GM19463 (cell line): ENCODE measurements around the gene CLN6.
"Not testable (repeated sequence)": the region's sequence is repeated elsewhere in the genome, so short reads cannot be mapped to it uniquely, and the experiment has no call there.

Source experiments
- ATAC-seq: cut with Tn5 transposase; IDR thresholded peaks from one replicate; pipeline ENCODE4 v1.9.1; 2021; ENCODE audit warnings: mild to moderate bottlenecking, moderate library complexity; ENCODE audit not compliant: unreplicated experiment

CLN6 gene

DNA sequence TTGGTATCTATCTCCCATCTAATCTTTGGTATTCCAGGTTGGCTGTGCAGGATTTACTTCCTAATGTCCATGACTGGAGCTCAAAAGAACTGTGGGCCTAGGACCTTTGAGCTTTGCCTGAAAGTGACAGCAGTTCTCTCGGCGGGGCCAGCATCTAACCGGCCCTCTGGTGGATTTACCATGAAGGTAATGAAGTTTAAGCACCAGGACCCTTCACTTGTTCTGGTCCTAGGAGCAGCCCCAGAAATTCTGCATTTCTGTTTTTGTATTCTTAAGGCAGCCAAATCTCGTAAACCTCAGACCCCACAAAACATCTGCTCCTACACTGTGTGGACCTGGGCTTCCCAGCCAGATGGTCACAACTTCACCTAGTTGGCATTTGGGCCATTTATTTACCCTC lies 37.4 kb downstream of the CLN6 start:
- no peak for ATAC-seq

DNA sequence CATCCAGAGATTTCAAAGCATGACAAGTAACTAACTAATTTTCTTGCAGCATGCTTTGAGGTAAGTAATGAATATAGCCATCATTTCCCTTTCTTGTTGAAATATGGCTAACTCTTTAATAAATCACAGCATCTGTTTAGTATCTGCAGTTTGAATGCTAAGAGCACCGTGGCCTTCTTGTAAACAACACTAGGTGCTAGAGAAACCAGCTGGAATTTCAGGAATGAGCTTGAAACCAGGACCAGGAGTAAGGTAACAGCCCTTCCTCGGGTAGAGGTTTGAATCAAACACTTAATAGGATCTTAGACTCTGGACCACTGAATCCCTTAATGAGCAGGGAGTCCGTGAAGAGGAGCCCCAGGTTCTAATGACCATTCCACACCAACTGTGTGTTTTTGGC lies 38.0 kb downstream of the CLN6 start:
- no peak for ATAC-seq

DNA sequence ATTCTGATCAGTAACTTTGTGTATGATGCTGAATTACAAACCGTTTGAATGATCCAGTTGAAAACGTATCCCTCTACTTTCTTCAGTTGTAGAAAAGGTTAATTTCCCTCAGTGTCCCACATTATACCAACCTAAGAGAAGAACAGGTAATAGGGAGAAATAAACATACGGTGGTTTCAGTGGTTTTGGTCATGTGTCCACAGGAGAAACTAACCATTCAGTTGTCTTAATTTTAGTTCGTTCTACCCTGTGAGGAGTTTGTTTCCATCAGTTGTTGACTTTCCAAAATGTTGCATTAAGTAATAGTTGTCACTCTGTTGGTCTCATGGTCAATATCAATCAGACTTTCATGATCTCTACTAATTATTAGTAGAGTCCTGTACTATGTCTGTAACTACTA lies 39.5 kb downstream of the CLN6 start:
- no peak for ATAC-seq

DNA sequence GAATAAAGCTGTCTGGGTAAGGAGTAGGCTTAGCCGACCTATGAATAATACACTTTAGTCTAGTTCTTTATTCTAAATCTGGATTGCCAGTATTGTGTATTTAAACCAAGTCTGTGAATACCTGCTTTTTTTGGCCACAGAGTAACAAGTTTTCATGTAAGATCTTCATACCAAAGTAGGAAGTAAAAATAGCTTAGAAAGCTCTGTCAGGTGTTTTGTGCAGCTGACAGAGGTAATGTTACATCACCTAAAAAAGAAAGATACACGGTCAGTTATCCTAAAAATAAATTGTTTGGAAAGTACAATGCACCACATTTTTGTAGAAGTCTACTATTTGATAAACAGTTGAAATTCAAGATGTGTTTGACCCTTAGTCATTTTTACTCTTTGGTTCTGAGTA lies 40.9 kb downstream of the CLN6 start:
- no peak for ATAC-seq

DNA sequence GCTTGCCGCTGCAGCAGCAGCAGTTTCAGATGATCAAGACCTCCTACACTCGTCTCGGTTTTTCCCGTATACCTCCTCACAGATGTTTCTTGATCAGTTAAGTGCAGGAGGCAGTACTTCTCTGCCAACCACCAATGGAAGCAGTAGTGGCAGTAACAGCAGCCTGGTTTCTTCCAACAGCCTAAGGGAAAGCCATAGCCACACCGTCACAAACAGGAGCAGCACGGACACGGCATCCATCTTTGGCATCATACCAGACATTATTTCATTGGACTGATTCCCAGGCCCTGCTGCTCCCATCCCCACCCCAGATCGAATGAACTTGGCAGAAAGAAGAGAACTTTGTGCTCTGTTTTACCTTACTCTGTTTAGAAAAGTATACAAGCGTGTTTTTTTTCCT lies 42.0 kb downstream of the CLN6 start:
- no peak for ATAC-seq

DNA sequence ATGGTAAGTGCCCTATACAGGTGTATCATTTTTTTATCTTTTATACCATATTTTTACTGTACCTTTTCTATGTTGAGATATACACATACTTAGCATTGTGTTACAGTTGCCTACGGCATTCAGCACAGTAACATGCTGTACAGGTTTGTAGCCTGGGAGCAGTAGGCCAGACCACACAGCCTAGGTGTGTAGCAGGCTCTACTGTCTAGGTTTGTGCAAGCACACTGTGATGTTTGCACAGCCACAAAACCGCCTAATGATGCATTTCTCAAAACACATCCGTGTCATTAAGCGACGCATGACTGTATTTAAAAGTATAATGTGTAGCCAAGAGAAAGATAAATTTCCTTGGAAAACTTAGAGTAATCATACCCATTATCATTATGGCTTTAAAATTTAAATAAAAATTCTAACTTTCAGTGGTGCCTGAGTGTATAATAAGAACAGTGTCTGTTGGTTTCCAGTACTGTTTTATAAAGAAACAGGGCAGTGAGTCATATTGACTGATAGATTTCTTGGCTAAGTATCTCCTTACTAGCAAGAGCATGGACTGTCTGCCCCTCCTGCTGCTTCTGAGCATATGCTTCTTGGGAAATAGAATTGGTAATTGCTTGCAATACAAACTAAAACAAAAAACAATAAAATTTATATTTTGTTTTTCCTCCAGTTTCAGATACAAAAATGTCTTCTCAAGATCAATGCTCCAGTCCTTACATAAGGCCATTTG lies 42.7 kb downstream of the CLN6 start:
- ATAC-seq, result no peak

DNA sequence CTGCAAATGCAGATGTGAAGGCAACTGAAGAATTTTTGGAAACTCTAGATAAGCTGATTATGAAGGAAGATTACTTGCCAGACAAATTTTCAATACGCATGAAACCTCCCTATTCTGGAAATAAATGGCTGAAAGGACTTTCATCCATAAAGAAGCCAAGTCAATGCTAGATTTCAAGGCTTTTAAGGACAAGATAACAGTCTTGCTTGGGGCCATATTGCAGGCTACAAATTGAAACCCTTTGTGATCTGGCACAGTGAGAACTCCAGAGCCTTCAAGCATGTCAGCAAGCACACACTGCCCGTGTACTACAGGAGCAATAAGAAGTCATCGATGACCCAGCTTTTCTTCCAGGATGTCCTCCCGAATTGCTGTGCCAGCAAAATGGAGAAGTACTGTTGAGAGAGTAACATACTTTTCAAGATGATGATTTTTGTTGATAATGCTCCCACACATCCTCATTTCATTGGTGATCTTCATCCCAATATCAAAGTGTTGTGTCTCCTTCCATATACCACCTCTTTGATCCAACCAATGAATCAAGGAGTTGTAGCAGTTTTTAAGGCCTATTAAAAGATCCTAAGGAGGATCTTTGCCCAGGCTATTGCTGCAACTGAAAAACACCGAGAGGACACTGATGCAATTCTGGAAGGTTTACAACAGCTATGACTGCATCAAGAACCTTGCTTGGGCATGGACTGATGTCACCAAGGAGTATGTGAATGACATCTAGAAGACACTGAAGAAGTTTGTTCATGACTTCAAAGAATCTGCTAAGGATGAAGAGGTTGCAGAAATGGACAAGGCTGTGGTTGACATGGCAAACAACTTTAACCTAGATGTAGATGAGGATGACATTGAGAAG lies 44.7 kb downstream of the CLN6 start:
- ATAC-seq, result no peak

DNA sequence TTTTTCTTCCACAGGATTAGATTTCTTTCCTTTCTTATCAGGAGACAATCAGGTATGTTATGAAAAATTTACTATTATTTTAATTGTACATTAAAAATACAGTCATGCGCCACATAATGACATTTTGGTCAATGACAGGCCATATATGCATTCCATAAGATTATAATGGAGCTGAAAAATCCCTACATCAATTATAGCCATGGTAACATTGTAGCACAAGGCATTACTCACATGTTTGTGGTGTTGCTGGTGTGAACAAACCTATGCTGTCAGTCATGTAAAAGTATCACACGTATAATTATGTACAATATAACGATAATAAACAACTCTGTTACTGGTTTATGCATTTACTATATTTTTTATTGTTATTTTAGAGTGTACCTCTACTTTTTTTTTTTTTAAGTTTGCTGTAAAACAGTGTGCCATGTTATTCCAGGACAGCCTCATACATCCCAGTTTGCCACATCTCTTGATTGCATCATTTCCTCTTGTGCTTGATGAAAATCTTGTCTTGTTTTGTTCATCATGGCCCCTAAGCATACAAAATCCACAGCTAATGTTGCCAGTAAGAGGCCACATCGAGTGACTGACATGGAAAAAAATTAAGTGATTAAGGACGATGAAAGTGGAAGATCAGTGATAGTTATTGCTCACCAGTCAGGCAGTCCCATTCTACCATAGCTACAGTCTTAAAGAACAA lies 45.8 kb downstream of the CLN6 start:
- ATAC-seq, result no peak

DNA sequence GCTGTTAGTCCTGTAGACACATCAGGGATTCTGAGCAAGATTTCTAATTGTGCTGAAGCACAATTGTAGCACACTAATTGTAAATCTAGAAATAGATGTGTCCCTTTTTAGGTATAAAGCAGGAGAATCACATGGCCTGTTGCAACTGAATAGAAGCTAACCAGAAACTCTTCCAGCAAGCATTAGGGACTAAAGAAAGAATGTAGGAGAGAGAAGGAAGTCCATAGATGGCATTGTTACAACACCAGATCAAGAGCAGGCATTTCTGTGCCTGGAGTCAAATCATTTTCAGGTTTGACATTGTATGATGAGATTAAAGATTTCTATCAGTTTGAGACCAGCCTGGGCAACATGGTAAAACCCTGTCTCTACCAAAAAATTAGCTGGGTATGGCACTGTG lies 51.8 kb downstream of the CLN6 start:
- no peak for ATAC-seq

DNA sequence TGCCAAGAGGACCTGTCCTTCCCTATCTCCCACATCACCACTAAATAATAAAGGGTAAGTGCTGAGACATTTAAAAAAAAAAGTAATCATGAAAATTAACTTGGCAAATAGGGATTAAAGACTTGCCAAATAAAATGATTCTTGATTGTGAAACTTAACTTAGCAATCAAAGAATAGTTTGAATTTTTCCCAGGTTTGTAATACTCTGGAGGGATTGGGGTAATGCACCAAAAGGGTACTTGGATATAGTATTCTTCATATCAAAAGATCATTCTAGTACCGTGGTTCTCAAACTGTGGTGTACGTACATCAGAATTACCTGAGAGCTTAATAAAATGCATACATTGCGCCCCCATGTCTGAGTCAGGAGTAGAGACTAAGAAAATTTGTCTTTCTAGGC lies 52.9 kb downstream of the CLN6 start:
- no peak for ATAC-seq

DNA sequence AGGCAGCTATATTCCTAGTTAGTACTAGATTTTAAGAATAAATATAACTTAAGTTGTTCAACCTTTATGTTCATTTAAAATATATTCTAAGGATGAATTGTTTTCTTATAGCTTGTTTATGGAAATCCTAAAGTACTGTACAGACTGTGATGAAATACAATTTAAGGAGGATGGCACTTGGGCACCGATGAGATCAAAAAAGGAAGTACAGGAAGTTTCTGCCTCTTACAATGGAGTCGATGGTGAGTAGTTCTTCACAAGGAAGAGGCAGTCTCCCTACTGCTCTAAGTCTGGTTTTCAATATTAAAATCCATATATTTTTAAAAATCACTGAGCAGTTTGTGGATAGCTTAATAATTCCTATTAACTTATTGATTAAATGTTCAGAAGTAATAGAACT lies 54.0 kb downstream of the CLN6 start:
- no peak for ATAC-seq

DNA sequence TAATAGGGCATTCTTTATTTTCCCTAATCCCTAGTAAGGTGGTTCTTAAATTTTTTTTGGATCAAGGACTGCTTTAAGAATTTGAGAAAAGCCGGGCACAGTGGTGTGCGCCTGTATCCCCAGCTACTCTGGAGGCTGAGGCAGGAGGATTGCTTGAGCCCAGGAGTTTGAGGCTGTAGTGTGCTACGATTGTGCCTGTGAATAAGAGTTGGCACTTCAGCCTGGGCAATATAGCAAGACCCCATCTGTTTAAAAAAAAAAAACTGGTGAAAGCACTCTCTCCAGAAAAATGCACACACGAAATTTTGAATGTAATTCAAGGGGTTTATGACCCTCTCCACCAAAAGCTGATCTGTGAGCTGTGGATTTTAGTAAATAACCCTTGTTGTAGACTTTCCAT lies 56.4 kb downstream of the CLN6 start:
- no peak for ATAC-seq

DNA sequence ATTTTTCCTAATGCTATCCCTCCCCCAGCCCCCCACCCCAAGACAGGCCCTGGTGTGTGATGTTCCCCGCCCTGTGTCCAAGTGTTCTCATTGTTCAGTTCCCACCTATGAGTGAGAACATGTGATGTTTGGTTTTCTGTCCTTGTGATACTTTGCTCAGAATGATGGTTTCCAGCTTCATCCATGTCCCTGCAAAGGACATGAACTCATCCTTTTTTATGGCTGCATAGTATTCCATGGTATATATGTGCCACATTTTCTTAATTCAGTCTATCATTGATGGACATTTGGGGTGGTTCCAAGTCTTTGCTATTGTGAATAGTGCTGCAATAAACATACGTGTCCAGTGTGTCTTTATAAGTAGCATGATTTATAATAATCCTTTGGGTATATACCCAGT lies 57.5 kb downstream of the CLN6 start:
- not testable (repeated sequence) for ATAC-seq

DNA sequence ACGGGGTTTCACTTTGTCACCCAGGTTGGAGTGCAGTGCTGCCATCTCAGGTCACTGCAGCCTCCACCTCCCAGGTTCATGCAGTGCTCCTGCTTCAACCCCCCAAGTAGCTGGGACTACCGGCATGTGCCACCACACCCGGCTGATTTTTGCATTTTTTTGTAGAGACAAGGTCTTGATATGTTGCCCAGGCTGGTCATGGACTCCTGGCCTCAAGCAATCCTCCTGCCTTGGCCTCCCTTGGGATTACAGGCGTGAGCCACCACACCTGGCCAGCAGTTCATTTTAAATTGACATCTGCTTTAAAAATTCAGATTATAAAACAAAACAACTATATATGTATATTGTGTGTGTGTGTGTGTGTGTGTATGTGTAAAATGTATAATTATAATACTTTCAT lies 62.7 kb downstream of the CLN6 start:
- no peak for ATAC-seq

DNA sequence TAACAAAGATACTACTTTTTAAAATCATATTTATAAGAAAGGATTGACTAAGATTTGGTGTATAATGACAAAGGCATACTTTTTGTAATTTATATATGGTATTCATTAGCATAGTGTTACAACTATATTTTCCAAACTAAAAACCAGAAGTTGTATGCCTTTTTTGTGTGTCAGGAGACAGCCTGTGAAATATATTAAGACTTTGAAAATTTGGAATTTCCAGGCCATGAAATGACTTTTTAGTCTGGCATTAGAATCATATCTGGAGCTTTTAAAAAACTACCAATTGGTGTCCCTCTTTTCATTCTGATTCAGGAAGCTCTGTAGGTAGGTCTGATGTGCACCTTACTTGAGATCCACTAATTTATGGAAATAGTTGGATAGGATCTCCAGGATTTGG lies 66.3 kb downstream of the CLN6 start:
- no peak for ATAC-seq

DNA sequence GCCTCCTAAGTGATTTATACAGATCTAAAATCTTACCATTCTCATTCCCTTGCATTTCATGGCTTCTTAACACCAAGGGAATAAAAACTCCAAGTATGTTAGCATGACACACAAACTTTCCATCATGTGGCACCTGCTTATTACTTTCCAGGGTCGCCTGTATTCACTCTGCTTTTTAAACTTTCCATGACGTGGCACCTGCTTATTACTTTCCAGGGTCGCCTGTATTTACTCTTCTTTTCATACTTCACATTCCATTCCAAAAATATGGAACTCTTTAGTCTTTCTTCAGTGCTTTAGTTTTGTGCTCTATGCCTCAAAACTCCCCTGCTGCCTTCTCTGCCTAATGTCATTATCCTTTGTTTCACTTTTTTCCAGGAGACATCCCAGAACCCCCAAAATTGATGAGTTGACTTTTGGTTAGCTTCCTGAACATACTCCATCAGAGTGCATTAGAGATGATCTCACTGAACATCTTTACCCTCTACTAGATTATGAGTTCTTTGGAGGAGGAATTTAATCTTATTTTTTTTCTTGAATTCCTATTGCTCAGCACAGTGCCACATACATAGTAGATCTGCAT lies 71.4 kb downstream of the CLN6 start:
- ATAC-seq, result no peak

DNA sequence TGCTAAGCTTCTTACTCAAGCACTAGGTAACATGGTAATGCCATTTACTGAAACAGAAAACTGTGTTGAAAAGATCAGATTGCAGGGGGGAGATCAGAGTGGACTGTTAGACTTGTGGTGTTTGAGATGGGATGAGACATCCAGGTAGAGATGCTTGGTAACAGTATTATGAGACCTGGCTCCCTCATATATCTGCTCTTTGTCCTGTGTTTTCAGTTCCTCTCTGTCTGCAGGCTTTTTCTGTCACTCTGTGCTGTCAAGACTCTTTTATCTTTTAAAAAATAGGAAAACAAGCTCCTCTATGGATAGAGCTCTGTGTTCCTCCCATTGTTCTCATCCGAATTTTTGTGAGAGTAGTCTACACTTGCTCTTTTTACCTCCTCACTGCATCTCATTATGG lies 72.5 kb downstream of the CLN6 start:
- no peak for ATAC-seq
